ENCODE data around the gene FOXK1.

Gene FOXK1

DNA sequence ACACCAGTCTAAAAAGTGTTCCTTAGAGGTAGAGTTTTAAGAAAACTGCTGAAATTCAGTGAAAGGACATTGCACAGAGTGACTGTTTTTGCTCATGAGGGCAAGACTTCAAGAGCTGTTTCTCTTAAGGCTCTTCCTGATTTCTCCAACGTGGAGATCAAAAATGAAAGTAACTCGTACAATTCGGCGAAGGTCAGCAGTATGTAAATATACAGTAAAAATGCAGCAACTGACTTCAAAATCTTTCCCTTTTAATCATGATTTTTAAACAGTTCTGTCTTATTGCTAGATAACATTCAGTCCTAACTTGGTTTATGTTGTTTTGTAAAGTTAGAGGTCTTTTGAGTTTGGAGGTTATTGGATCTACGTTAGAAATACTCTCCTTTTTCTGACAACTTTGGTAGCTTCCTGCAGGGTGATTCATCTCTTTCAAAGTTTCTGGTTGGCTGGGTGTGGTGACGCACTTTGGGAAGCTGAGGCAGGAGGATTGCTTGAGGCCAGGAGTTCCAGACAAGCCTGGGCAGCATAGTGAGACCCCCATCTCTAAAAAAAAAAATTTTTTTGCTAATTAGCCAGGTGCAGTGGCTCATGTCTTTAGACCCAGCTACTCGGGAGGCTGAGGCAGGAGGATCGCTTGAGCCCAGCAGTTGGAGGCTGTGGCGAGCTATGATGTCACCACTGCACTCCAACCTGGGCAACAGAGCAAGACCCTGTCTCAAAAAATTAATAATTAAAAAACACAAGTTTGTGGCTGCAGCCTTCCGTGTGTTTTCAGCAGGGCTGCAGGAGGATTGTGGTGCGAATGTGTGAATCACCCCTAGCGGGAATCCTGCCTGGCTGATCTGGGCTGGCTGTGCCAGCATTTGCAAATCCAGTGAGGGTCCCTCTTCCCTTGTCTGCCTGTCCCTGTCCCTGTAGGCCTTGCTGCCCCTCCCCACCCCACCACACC lies 64.2 kb downstream of the FOXK1 start:
- DNase-seq = peak; percentile 77 to 88 (median 88)

- DNase-seq = no peak
Observed at GRCh38 chr7:4747013-4747412, 64.9 kb downstream of the FOXK1 start.

- no peak for DNase-seq
Observed at GRCh38 chr7:4747746-4748145, 65.7 kb downstream of the FOXK1 start.

GRCh38 chr7:4748231-4748681 lies 66.2 kb downstream of the FOXK1 start:
- DNase-seq = peak; percentile 46 to 60 (median 59)

DNA sequence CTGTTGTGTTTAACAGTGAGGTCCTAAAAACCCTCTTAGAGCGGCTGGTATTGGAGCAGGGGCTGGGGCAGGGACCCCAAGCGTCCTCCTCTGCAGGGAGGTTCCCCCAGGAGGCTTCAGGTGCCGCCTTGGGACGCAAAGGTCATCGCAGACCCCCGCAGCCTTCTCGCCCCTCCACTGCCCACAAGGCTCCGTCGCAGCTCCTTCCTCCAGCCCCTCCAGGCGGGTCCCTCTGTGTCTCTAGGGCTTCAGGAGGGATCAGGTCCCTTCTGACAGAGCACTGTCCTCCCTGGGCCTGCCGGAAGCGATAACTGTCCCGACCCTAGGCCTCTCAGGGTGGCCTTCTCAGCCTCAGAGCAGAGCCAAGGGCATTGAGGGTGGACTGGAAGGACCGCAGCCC lies 67.3 kb downstream of the FOXK1 start:
- no peak for DNase-seq

DNA sequence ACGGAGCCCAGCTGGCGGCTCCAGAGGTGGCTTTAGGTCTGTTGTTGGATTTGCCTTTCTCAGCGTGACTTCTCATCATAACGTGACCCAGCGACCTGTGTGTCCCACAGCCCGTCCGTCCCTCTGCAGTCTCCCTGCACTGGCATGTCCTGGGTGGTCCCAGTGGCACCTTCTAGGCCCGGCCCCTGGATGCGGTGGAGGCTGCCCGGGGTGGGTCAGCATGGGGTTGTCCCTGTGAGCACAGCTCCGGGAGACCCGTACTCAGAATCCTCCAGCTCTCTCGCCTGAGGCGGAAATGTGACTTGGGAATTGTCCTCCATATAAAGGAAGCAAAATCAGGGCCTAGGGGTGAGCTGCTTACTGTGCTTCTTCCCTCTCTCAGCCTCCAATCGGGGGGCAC lies 67.7 kb downstream of the FOXK1 start:
- DNase-seq = no peak

- DNase-seq = no peak
Observed at GRCh38 chr7:4751398-4751947, 69.4 kb downstream of the FOXK1 start.

DNA sequence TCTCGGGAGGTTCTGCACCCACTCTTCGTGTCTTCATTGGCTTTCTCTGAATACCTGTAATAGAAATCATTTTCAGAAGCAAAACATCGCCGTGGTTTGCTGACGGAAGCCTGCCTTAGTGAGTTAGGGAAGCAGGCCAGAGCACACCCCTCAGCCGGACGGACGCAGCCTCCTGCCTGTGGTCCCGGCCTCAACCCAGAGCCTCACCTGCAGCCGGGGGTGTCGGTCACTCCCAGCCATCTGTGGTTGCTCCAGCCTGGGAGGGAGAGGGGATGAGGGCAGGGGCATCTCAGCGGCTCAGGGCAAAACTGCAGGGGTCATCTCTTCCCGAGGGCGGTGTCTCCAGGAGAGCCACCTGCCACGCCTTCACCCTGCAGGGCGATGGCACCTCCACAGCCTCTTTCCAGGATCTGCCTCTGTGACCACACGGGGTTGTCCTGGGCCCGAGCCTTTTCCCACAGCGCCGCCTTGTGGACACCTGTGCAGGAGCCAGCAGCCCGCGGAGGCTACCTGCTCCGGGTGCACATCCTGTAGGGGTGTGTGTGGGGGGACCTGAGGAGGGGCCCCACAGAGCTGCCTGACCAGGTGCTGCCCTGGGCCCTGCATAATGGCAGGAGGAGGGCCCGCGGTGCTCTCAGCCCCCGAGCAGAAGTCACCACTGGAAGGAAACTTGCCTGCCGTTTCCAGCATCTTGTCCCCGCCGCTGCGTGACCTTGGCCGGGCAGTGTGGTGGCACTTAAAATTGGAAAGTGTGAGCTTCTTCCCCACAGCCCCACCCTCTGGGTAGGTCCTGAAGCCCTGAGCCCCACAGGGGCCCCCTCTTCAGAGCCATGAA lies 71.7 kb downstream of the FOXK1 start:
- DNase-seq = peak; percentile 68 to 87 (median 78)

DNA sequence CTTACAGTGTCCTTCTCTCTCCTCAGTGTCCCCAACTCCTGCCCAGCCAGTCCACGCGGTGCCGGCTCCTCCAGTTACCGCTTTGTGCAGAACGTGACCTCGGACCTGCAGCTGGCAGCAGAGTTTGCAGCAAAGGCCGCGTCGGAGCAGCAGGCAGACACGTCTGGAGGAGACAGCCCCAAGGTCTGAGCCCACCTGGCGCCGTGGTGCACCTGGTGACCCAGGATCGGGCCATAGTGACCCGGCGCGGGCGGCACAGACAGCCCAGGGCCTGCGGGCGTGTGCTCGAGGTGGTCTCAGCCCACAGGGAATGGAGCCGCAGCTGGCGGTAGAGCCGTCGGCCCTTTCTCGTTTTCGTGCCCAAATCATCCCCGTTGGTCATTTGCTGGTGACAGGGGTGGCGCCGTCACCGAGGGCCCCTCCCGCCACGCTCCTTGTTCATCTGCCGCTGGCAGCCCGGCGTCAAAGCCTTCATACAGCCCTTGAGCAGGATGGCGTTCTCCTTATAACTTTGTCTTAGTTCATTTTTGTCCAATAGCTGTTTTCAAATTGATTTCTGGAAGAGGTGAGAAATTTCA lies 72.4 kb downstream of the FOXK1 start:
- no peak for DNase-seq

DNA sequence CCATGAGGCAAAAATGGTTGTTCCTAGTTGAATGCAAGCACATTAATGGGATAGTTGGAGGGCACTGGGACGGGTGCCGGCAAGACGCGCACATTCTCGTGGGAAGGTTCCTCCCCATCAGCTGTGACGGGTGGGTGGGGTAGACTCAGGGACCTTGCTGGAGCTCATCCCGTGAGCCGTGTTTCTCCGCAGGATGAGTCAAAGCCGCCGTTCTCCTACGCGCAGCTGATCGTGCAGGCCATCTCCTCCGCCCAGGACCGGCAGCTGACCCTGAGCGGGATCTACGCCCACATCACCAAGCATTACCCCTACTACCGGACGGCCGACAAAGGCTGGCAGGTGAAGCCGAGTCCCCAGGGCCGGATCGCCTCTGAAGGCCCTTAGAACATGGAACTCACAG lies 73.0 kb downstream of the FOXK1 start:
- DNase-seq = no peak

DNA sequence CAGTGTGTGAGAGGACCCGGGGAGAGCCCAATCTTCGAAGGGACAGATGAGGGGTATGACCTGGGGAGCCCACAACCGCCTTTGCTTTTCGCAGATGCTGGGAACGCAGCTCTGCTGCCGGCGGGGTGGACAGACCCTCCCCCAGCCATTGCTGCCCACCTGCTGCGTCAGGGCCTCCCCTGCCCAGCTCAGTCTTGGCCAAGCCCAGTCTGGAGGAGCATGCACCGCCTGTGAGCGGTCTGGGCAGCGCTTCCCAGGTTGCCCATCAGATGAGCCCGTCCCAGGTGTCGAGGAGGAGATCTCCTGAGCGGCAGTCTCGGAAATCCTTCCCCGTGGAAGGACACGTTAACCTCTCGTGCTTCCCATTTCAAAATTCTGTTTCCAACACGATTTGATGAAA lies 76.0 kb downstream of the FOXK1 start:
- DNase-seq = no peak

- DNase-seq = no peak
Observed at GRCh38 chr7:4758791-4759190, 76.7 kb downstream of the FOXK1 start.

- DNase-seq = no peak
Observed at GRCh38 chr7:4759211-4759610, 77.1 kb downstream of the FOXK1 start.

DNA sequence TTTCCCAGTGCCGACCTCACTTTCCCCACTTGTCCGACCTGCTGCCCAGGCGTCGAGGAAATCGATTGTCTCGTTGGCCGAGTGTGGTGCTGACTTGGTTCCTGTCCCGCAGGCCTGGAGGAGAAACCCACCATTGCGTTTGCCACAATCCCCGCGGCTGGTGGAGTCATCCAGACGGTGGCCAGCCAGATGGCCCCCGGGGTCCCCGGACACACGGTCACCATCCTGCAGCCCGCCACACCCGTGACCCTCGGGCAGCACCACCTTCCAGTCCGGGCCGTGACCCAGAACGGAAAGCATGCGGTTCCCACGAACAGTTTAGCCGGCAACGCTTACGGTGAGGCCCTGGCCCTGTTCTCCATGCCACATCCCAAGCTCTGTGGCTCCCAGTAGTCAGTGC lies 78.9 kb downstream of the FOXK1 start:
- DNase-seq = no peak

DNA sequence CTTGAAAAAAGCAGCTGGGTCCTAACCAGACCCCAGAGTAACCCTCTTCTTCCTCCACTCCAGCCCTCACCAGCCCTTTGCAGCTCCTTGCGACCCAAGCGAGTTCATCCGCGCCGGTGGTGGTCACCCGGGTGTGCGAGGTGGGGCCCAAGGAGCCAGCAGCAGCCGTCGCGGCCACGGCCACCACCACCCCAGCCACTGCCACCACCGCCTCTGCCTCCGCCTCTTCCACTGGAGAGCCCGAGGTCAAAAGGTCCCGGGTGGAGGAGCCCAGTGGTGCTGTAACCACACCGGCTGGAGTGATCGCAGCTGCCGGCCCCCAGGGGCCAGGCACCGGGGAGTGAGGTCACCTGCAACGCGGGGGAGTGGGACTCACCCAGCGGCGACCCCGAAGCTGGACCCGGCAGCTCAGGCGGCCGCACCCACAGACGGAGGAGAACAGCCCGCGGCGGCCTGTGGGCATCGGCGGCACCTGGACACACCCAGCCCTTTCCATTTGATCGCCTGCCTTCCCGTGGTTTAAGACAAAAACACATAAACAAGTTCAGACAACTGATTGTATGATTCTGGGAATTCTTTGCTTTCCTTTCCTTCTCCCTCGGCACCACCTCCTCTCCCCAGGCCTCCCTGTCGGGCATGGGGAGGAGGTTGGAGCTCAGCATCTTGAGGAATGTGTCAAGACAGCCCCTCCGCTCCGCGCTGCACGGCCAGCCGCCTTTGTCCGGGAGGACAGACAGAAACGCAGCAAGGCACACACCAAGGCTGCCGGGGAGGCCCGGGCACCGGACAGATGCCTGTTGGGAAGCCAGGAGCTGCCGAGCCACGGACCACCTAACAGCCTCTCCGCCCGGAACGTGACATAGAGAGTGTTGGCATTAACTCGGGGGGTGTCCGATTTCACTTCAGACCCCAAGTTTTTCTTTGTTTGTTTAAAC lies 80.3 kb downstream of the FOXK1 start:
- no peak for DNase-seq

GRCh38 chr7:4763091-4763793 lies 81.1 kb downstream of the FOXK1 start:
- no peak for DNase-seq

DNA sequence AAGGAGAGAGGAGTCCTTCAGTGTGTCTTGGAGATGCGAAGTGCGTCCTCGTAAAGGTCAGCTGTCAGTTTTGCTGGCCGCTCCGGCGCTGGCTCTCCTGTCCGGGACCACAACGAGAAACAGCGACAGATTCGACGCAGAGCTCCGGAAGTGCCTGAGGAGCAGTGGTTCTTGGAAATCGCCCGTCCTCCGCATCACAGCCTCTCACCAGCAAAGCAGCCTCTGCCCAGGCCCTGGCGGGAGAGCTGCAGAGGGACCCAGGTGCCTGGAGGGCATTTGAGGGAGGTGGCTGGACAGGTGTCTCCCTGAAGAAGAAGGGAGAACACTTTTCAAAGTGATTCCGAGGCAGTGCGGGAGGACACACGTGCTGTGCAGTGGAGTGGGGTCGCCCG lies 81.7 kb downstream of the FOXK1 start:
- DNase-seq = no peak

- no peak for DNase-seq
Observed at GRCh38 chr7:4764402-4765007, 82.4 kb downstream of the FOXK1 start.

- DNase-seq = no peak
Observed at GRCh38 chr7:4765776-4766490, 83.8 kb downstream of the FOXK1 start.

All from suppressor macrophage treated with lipopolysaccharide for 1 hour (primary cell).